Endothelial cell (in vitro differentiated cells): ENCODE measurements around the gene STARD8. TPM values are rescaled to one million over a fixed set of nuclear protein-coding genes. Genes with fewer than 3 reads are reported as not detected.
A peak's percentile ranks its signal among the peaks of the same experiment; 100 is the strongest.

Source experiments
- DNase-seq: peaks from one replicate; pipeline ENCODE4 v3.0.0; 2021; ENCODE audit warnings: low spot score
- H3K27ac Mint-ChIP-seq: one replicate; pipeline ENCODE4 v1.8.0; 2021; ENCODE audit warnings: mixed read lengths, inconsistent platforms; ENCODE audit not compliant: unreplicated experiment
- H3K27me3 Mint-ChIP-seq: one replicate; pipeline ENCODE4 v1.8.0; 2021; ENCODE audit warnings: mild to moderate bottlenecking, moderate library complexity, mixed read lengths, inconsistent platforms; ENCODE audit not compliant: unreplicated experiment
- H3K36me3 Mint-ChIP-seq: one replicate; pipeline ENCODE4 v1.8.0; 2021; ENCODE audit warnings: mild to moderate bottlenecking, low read depth, mixed read lengths, inconsistent platforms; ENCODE audit not compliant: unreplicated experiment
- H3K4me1 Mint-ChIP-seq: one replicate; pipeline ENCODE4 v1.8.0; 2021; ENCODE audit warnings: mild to moderate bottlenecking, mixed read lengths, inconsistent platforms; ENCODE audit not compliant: unreplicated experiment
- H3K4me3 Mint-ChIP-seq: one replicate; pipeline ENCODE4 v1.8.0; 2021; ENCODE audit warnings: mild to moderate bottlenecking, mixed read lengths, inconsistent platforms; ENCODE audit not compliant: unreplicated experiment
- H3K9me3 Mint-ChIP-seq: one replicate; pipeline ENCODE4 v1.8.0; 2021; ENCODE audit warnings: mixed read lengths, inconsistent platforms; ENCODE audit not compliant: unreplicated experiment
- total RNA-seq: library from RNA; stranded (reverse); fragmentation: NEBNext Ultra II Directional; extraction: Animal tissue kit (Norgen Biotek cat#: 25700); gene quantifications from one replicate; pipeline ENCODE4 v1.2.1, GENCODE V29; 2021; ENCODE audit not compliant: unreplicated experiment
- TF ChIP-seq, protein P1 (sequence below): fragments of 200-600 bp; sonication (generic); IDR thresholded peaks from one replicate; pipeline ENCODE4 v1.5.0; 2021; ENCODE audit warnings: antibody characterized with exemption; ENCODE audit not compliant: unreplicated experiment

The STARD8 gene
- total RNA-seq, 1 donor from 2014 or later, result 82.7 TPM

DNA sequence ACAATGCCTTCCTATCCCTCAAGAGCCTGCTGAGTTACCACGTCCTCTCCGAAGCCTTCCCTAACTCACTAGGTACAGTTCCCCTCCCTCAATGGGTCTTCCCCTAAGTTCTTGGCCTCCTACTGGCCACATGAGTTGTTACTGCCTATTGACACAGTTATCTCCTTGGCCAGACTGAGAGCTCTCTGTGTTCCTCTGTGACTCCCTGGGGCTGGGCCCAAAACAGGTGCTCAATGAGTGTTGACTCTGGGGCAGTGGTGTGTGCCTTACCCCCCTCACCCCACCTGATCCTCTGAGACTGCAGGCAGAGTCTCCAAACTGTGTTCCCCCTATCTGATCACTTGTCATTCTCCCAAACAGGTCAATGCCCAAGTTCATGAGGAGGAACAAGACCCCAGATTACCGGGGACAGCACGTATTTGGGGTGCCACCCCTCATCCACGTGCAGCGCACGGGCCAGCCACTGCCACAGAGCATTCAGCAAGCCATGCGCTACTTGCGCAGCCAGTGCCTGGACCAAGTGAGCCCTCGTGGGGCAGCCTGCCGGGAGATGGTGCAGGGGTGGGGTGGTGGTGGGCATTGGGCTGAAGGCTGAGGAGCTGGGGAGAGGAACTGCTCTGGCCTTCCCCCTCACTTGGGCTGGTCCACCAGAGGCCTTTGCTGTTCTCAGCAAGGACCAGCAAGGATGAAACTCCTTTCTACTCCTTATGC is 72.6 kb downstream of the STARD8 start:
- no peak for DNase-seq

DNA sequence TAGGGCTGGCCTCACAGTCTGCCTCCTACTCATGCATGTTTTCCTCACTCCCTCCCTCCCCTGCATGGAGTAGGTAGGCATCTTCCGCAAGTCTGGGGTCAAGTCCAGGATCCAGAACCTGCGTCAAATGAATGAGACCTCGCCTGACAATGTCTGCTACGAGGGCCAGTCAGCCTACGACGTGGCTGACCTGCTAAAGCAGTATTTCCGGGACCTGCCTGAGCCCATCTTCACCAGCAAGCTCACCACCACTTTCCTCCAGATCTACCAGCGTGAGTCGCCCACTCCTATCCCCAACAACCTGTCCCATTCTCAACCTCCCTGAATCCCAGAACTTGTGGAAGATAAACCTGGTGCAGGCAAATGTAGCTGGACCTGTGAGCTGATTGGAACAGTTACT is 73.4 kb downstream of the STARD8 start:
- TF ChIP-seq, protein P1, sequence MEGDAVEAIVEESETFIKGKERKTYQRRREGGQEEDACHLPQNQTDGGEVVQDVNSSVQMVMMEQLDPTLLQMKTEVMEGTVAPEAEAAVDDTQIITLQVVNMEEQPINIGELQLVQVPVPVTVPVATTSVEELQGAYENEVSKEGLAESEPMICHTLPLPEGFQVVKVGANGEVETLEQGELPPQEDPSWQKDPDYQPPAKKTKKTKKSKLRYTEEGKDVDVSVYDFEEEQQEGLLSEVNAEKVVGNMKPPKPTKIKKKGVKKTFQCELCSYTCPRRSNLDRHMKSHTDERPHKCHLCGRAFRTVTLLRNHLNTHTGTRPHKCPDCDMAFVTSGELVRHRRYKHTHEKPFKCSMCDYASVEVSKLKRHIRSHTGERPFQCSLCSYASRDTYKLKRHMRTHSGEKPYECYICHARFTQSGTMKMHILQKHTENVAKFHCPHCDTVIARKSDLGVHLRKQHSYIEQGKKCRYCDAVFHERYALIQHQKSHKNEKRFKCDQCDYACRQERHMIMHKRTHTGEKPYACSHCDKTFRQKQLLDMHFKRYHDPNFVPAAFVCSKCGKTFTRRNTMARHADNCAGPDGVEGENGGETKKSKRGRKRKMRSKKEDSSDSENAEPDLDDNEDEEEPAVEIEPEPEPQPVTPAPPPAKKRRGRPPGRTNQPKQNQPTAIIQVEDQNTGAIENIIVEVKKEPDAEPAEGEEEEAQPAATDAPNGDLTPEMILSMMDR, result no peak
- no peak overlapping the region for H3K27ac Mint-ChIP-seq

More for the DNA sequence above, 72.6 kb downstream of the STARD8 start:
- peaks cover 18% of the 10 kb centered on the region for H3K27me3 Mint-ChIP-seq
- no peaks in the 10 kb centered on the region for H3K9me3 Mint-ChIP-seq
- TF ChIP-seq, protein P1, result peak; percentile 13
- H3K27ac Mint-ChIP-seq, result peak overlapping the region; percentile 87
- H3K4me3 Mint-ChIP-seq, result peak overlapping the region; percentile 56
- H3K36me3 Mint-ChIP-seq, result peaks cover 42% of the 10 kb centered on the region
- H3K4me1 Mint-ChIP-seq, result peaks cover 4% of the 10 kb centered on the region

DNA sequence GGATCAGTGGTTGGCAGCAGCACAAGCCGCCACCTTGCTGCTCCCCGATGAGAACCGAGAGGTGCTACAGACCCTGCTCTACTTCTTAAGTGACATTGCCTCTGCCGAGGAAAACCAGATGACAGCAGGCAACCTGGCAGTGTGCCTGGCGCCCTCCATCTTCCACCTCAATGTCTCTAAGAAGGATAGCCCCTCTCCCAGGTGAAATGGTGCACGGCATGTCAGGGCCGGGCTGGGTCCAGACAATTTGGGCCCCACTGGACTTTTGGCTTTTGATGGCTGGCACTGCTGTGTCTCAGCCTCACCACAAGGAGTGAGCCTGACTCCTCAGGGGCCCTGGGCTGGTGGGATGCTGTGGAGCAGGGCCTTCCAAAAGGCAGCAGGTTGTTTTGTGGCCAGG is 74.1 kb downstream of the STARD8 start:
- no peak for DNase-seq
- Mint-ChIP-seq H3K4me1 (peaks cover 4% of the 10 kb centered on the region), H3K9me3 (no peaks in the 10 kb centered on the region), H3K27me3 (peaks cover 12% of the 10 kb centered on the region), H3K36me3 (peaks cover 28% of the 10 kb centered on the region), H3K27ac (no peak overlapping the region), H3K4me3 (no peak overlapping the region)
- TF ChIP-seq, protein P1, result no peak

More for the DNA sequence above, 73.4 kb downstream of the STARD8 start:
- DNase-seq, result no peak
- peaks cover 14% of the 10 kb centered on the region for H3K27me3 Mint-ChIP-seq
- H3K36me3 Mint-ChIP-seq, result peaks cover 34% of the 10 kb centered on the region
- H3K4me1 Mint-ChIP-seq, result peaks cover 4% of the 10 kb centered on the region
- H3K9me3 Mint-ChIP-seq, result no peaks in the 10 kb centered on the region
- H3K4me3 Mint-ChIP-seq, result no peak overlapping the region

DNA sequence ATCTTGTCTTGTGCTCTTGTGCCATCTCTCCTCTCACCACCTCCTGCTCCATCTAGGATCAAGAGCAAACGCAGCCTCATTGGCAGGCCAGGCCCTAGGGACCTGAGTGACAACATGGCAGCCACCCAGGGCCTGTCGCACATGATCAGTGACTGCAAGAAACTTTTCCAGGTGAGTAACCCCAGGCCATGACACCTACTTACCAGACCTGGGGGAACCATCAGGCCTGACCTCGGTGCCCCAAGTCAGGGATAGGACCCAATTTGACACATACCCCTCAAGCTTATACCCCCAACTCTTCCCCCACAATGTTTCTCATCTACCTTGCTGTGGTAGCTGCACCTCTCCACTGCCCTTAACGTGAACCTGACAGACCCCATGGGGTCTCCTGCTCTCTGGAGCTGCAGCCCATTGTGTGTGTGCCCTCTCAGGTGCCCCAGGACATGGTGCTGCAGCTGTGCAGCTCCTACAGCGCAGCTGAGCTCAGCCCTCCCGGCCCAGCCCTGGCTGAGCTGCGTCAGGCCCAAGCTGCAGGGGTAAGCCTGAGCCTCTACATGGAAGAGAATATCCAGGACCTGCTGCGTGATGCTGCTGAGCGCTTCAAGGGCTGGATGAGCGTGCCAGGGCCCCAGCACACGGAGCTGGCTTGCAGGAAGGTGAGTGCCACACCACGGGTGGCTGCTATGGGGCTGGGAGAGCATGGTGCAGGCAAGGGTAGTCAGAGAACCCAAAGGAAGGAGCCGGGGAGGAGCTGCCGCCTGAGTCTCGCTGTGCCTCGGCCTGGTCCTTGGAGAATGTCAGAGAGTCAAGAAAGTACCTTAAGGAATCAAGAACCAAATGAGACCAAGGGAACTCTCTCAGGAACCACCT is 74.8 kb downstream of the STARD8 start:
- Mint-ChIP-seq H3K27ac (no peak overlapping the region), H3K4me1 (peaks cover 4% of the 10 kb centered on the region), H3K36me3 (peaks cover 22% of the 10 kb centered on the region), H3K9me3 (no peaks in the 10 kb centered on the region), H3K27me3 (peaks cover 8% of the 10 kb centered on the region), H3K4me3 (no peak overlapping the region)
- DNase-seq, result no peak
- TF ChIP-seq, protein P1, result no peak
